EH (cell line): ENCODE data around the gene CNNM2.
"Not testable (repeated sequence)": the region's sequence is repeated elsewhere in the genome, so short reads cannot be mapped to it uniquely, and the experiment has no call there.

Experiments
- DNase-seq: peaks from one replicate; pipeline ENCODE4 v3.0.0-alpha.2; 2015; ENCODE audit warnings: low read depth

The CNNM2 gene

DNA sequence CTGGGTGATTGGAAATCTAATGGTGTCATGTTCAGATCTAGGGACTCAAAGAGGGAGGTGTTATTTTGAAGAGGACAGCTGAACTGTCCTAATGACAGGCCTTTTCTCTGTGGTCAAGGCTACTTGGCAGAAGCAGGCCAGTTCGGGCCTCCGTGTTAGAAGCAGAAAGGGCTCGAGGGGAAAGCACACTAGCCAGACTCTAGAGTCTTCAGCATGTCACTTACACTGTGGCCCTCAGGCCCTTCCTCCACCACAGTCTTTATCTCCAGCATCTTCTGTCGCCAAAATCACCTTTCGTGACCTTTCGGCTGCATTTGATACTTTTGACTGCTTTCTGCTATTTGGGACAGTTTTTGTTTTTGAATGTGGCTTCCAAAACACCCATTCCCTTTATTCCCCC lies 123.3 kb downstream of the CNNM2 start:
- no peak for DNase-seq

DNA sequence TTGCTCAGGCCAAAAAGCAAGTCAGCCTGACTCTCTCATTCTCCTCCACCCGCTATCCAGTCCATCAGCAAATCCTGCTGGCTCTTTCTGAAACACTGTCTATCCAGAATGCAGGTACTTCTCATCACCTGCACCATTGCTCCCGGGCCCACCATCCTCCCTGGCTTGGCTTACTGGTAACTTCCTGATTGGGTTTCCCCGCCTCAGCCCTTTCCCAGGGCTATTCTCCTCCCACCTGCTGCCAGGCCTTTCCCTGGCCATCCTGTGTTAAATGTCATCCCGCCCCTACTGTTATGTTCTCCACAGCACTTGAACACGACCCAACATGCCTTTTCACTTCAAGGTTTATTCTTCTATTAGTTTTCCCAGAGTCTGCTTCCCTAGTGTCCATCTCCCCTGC lies 124.0 kb downstream of the CNNM2 start:
- DNase-seq: no peak

DNA sequence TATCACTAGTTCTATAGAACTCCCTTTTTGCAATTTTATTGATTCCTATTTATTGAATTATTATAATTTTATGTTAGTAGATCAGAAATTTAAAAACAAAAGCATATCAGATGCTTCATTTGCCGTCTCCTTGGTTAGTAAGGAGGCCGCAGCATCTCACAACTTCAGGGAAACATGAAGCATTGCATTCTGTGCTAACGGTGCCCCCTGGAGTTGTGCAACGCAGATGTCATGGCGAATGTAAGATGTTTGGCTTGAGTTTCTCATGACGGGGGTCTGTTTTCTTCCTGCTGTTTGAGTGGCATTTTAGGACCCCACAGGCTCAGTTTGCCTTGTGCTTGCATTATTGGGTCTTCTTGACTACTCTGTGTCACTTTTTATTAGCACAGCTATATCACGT lies 124.8 kb downstream of the CNNM2 start:
- no peak for DNase-seq

DNA sequence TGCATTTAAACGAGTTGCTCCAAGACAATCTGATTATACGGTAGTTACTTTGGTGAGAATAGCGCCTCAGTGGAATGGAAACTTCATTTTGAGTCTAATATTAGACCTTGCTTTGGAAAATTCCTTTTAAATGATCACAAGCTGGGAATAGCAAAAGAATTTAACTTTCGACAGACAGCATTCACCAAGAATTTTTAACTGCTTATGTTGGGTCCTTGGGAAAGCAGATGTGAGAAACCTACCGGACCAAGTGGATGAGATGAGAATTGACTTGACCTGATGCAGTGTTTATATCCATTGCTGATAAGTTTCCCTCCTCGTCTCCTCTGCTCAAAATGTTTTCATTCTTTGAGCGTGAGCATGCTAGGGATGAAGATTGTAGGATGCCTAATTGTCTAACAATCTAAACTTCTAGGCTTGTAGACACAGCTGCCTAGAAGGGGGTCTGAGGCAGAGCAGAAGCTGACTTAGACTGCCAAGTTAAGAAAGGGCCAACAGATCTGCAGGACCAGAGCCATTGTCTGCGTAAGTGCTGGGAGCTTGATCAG lies 126.9 kb downstream of the CNNM2 start:
- peak; percentile 99 for DNase-seq

DNA sequence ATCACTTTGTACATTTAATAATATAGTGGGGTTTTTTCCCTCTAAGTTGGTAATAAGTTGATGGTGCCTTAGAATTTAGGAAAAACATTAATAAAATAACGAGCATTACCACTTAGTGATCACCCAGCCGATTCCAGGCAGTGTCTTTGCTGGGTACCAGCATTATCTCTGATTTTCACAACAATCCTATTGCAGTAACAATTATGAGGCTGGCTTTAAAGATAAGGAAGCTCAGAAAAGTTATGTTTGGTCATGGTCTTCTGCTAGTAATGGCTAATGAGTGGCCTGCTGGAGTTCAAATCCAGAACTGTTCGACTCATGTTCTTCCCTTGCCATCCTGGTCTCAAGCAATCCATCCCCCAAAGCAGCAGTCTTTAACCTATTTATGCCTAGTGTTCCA lies 127.9 kb downstream of the CNNM2 start:
- no peak for DNase-seq

DNA sequence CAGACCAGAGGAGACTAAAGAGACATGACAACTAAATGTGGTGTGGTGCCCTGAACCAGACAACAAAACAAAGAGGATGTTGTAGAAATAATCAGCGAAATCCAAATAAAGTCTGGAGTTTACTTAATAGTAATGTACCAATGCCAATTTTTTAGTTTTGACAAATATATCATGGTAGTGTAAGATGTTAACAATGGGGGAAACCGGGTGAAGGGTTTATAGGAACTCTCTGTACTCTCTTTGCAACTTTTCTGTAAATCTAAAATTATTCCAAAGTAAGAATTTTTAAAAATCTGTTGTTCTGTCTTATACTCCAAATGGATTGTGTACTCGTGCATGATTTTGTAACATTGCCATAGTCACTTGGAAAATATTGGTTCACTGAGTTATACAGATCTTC lies 129.3 kb downstream of the CNNM2 start:
- DNase-seq: no peak

DNA sequence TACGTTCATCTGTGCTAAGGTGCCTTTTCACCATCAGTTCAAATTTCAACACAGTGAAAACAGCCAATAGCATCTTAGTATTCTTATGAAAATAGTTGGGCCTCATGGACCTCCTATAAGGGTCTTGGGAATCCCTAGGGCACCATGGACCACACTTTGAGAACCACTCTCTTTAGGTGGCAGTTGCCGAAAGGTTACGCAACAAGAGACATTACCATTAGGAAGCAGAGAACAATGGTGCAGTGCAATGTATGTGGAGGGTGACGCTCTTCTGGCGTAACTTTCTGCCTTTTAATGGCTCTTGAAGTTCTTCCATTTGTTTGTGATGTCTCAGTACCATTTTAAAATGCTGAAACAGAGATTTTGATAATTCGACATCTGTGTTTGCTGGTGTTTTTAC lies 131.1 kb downstream of the CNNM2 start:
- DNase-seq: no peak

DNA sequence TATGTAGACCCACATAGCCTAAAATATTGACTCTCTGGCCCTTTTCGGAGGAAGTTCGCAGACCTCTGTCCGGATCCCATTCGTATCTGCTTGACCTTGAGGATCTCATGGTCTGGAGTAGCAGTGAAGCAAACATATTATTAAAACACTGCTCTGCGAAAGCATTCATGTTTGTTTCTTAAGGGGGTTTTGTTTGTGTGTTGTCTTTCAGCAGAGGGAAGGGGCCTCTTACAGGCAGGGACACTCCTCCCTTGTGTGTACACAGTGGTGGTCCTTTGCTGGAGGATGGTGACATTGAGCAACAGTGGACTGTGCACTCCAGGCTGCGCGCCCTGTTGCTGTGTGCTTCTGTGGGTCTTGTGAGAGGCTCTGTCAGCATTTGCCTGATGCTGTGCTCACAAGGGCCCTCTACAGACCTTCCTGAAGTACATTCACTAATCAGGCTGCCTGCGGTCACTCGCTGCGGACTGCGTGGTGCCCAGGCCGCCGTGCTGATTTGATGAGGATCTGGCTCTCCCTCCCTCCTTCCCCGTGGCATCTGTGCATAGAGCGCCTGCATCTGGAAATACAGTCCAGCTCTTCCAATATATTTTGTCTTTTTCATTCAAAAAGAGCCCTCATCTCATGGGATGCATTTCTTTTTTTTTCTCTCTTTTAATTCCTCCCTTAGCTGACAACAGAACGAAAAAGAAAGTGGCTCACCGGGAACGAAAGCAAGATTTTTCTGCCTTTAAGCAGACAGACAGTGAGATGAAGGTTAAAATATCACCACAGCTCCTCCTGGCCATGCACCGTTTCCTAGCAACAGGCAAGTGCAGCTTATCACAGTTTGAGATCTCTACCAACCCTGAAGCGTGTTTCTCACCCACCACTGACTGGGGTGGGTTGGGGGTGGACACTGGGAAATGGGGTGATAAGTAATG lies 135.8 kb downstream of the CNNM2 start:
- peak; percentile 87 for DNase-seq

DNA sequence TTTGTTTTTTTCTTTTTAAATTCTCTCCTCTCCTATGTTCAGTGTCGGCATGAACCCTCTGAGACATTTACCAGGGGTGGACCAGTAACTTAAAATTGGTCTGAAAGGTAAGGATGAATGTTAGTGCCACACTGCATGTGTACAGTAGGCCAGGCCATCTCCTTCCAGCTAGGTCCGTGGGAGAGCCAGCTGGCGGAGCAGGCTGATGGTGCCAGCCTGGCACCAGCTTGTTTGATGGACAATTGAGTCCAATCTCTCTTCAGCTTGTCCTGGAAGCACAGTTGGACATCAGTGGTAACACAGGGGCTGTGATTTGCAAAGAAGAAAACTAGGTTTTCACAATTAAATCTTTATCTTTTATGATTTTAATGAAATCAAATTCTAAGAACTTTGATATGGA lies 136.5 kb downstream of the CNNM2 start:
- no peak for DNase-seq

DNA sequence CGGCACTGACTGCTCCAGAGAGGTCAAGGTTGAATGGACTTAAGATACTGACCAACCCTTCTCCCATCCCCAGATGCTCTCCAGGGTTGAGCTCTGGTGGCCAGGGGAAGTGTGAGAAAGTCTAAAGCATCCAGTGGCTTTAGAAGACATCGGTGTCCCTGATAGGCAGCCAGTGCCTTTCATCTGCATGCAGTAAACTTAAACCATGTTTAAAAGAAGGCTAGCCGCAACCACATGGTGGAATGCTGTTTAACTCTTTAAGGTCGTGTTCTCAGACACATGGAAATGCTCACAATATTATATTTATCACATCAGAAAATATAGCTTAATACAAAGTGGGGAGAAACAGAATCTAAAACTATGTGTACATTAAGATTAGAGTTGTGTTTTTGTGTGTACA lies 137.0 kb downstream of the CNNM2 start:
- DNase-seq: peak; percentile 59

DNA sequence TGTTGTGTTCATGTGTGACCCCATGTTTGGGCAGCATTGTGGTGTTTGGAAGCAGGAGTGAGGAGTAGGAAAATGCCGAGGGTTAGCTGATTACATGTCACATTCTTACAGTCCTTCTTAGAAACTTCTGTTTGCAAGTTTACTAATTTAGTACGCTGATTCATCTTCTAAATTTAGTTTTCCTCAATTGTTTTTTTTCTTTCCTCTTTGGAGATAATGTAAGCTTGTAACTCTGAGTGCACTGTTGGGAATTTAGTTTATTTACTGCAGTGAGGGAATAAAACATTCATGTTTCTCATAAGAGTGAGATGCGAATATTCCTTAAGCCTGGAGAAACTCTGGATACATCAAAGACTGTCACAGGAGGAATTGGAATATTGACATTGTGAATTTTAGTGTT lies 139.9 kb downstream of the CNNM2 start:
- peak; percentile 78 for DNase-seq

DNA sequence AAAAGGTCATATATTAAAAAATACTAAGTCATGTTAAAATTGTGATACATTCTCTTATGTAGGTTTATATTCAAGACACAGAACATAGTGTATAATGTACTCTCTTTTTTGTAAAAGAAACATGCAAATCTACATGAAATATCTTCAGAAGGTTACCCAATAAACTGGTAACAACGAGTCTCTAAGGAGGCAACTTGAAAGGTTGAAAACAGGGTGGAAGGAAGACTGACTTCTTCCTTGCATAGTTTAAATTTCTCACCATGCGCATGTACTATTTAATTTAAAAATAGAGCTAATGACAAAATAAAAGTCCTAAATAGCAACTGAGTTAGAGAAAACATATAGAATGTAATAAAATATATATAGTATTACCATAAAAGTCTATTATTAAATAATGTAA lies 142.5 kb downstream of the CNNM2 start:
- no peak for DNase-seq

DNA sequence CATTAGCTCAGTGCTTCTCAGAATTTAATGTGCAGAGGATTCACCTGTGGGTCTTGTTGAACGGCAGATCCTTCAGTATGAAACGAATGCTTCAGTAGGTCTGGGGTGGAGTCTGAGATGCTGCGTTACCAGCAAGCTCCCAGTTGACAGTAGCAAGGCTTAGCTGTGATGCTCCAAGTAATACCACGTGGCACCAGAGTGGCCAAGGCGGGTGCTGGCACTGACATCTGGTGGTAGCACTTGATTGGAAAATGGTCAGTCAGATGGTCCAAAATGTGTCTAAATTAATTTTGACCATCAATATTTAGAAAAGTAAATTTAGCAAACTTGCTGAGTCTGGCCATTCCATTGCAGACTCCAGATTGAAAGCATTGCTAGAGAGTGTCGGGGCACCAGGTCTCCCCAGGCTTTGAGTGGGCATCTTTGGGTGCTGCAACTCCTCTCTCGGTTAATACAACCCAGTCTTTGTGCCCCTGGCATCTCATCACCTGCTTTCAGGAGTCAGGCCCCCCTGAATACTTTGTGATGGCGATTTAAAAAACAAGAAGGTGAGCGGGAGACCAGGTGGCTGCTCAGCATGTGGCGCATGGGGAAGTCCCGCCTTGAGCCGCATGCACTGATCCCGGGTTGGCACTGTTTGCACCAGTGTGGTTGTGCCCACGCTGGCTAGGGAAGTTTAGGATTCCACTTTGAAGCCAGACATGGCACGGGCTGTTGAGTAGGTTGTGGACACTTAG lies 144.9 kb downstream of the CNNM2 start:
- DNase-seq: peak; percentile 41

DNA sequence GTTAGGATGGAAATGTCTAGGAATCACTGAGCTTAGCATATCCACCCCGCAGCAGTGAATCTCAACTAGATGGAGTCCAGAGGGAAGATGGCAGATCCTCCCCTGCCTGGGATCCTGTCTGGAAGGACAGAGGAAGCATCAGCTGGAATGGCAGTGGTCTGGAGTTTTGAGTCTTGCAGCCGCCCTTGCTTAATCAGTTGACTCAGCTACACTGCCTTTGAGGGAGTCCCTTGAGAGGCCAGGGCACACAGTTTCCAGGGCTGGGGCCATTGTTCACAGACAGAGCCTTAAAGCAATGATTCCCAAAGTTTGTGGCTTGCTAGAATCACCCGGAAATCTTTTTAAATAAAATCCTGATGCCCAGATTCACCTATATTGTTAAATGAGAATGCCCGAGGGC lies 146.9 kb downstream of the CNNM2 start:
- DNase-seq: no peak

DNA sequence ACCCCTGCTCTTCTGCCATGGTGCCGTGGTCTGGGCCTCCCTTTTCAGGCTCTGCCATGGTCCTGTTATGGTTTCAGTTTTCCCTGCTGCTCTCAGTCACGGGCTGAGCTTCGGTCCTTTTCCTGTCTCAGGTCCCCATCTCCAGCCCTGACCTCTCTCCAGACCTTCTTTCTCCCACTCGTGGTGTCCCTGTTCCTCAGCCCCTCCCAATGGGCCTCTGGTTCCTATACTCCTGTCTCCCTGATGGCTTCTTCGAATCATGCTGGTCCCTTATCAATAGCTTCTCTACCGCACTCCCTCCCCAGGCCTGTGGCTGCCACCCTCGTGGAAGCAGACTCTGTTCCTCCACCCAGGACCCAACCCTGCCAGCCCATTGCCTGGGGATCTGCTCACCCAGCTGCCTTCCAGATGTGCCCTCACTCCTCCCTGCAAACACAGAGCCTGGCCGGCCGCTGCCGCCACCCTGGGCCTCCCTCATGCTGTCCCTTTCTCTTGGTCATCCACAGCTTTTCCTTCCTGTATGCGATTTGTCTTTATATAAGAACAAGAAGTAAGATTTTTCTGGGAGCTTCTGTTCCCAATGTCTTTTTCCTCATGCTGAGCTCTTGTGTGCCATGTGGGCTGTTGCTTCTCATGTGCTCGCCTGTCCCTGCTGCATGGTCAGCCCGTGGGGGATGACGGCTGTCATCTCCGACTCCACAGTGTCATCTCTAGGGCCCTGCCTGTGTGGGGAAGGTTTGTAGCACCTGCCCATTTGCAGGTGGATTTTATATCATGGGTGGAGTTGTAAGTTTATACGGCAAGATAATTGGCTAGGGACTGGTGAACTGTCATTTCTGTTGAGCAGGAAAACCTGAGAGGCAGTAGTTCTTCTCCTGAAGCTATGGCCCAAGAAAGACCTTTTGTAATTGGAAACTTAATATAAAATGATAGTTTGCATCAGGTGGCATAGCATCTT lies 148.3 kb downstream of the CNNM2 start:
- DNase-seq: no peak

DNA sequence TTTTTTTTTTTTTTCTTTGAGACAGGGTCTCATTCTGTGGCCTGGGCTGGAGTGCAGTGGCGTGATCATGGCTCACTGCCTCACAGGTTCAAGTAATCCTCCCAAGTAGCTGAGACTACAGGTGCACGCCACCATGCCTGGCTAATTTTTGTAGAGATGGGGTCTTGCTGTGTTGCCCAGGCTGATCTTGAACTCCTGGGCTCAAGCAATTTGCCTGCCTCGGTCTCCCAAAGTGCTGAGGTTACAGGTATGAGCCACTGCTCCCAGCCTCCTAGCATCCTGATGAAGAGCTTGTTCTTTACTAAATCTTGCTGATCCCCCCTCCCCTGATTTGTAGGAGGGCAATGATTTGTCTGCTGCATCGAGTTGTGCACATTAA lies 149.0 kb downstream of the CNNM2 start:
- DNase-seq: not testable (repeated sequence)

DNA sequence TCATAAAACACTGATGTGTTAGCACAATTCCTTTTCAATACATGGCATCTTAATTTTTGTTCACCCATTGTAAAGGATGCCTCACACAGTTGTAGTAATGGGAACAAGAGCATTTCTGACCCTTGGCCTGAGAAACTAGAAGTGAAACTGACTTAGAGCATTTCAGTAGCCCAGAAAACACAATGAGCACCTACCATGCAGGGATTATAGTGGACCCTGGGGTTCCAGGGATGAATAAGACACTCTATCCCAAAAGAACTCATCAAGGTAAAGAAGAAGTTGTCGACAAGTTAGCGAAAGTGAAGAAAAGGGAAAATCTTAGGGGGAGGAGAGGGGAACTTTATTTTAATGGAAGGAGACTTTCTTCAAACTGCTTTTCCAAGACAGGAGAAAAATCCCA lies 149.4 kb downstream of the CNNM2 start:
- DNase-seq: no peak

DNA sequence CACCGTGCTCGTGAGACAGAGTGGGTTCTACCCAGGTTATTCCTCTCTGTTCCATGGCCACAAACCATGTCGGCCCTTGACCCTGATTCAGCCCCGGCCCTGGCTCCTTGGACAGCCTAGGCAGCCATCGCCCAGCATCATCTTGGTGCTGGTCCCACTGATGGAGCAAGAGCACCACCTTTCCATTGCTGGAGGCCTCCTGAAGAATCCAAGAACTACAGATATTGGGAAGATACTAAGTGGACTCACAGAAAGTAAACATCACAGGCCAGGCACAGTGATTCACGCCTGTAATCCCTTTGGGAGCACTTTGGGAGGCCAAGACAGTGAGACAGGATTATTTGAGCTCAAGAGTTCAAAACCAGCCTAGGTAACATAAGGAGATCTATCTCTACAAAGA lies 149.9 kb downstream of the CNNM2 start:
- DNase-seq: no peak

DNA sequence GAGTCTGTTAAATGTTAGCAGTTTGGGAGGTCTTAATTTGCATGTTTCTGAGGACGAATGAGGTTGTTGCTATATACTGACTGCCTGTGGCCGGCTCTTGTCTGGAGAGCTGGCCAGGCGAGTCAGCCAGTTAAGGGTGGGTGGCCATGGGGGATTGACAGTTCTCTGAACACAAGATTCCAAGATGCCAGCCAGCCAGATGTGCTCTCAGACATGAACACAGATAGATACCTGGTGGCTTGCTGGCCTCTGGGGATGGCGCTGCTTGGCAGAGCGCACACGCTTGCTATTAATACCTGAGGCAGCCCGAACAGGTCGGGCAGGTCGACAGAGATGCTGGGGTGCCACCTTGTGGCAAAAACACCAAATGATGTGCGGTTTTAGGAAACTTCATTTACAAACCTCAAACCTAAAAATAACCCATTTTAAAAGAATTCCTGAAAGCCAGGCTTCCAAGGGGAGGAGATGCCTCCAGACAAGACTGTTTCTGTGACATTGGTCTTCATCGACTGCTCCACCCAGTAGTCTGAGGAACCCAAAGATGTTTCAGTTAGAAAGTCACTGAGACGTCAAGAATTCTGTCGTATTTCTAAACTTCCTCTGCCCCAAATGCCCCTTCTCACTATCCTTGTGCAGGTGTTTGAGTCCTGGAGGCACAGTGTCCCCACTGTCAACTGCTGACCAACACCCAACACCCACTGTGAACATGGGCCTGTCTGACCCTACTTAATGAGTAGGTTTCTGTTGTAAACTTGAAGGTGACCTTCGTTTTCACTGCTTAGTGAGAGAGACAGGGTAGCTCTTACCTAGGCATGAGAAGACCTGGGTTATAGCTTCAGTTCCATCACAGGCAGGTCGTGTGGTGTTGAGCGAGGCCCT lies 151.6 kb downstream of the CNNM2 start:
- peak; percentile 73 for DNase-seq

DNA sequence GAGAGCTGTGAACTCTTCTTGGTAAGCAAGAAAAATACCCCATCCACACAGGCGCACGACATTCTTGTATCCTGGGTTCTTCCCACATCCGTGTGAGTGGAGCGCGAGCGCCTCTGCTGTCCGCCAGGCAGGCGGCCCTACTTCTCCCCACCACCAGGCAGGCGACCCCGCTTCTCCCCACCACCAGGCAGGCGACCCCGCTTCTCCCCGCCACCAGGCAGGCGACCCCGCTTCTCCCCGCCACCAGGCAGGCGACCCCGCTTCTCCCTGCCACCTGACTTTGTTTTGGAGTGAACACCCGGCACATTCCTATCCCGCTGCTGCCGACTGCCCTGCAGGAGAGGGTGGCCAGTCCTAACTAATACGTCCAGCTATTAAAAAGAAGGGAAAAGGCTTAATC lies 154.2 kb downstream of the CNNM2 start:
- DNase-seq: no peak

DNA sequence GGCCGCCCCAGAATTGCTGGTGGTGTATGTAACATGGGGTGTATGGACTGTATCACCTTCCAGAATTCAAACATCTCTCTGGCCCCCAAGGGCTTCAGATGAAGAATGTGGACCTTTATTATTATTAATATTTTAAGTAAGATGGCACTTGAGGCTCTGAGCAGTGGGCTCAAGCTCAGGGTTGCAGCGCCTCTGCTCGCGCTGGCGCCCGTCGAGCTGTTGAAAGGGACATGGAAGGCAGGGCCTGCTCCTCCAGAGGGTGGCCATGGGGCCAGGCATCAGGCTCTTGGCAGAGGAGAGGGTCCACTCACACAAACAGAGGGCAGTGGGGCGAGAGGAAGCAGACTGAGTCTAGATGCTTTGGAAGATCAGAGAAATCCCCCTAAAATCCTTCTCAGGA lies 154.8 kb downstream of the CNNM2 start:
- DNase-seq: no peak
